ENCODE results near the gene OR2T33. TPM values are rescaled to one million over a fixed set of nuclear protein-coding genes. Genes with fewer than 3 reads are reported as not detected.
"Not testable (repeated sequence)": the region's sequence is repeated elsewhere in the genome, so short reads cannot be mapped to it uniquely, and the experiment has no call there.

Gene OR2T33, protein sequence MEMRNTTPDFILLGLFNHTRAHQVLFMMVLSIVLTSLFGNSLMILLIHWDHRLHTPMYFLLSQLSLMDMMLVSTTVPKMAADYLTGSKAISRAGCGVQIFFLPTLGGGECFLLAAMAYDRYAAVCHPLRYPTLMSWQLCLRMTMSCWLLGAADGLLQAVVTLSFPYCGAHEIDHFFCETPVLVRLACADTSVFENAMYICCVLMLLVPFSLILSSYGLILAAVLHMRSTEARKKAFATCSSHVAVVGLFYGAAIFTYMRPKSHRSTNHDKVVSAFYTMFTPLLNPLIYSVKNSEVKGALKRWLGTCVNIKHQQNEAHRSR
- total RNA-seq (not detected), polyA plus RNA-seq (not detected)

DNA sequence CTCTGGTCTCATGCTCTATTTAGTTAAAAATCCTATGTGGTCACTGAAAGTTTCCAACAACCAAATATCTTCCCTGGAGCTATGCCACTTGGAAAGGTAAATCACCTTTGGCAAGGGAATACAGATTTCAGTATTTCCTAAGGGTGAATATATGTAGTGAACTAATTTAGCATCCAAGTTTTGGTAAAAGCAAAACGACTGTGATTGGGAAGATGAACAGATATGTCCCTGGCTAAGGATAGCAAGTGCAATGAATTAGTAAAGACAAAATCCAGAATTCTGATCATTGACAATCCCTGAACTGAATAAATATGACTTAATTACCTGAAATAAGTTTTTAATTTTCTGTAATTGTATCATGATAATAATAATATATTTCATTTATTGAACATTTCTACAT lies at the start of gene OR2T33:
Gene OR2T33 (minus strand): TSS at position 101 of the 400 bp plus-strand sequence. CDS start 4,162 bp downstream, outside the sequence.
- Mint-ChIP-seq H3K27me3 (no peaks in the 10 kb centered on the region), H3K36me3 (no peaks in the 10 kb centered on the region), H3K4me3 (no peak within 1 kb of the TSS), H3K9me3 (peaks cover 0 to 3% (median 0%) of the 10 kb centered on the region in 8 donors), H3K4me1 (no peaks in the 10 kb centered on the region), H3K27ac (no peak within 1 kb of the TSS)
- Histone ChIP-seq H3K4me3 (ENCODE audit: low read length in 2 of 2) (no peak within 1 kb of the TSS), H3K9me3 (ENCODE audit: control insufficient read depth in 1 of 2, low read length in 2 of 2) (no peaks in the 10 kb centered on the region), H3K4me1 (ENCODE audit: insufficient read depth, low read length) (no peaks in the 10 kb centered on the region), H3K36me3 (ENCODE audit: insufficient read depth, low read length) (no peaks in the 10 kb centered on the region), H3K27me3 (ENCODE audit: insufficient read depth, low read length) (no peaks in the 10 kb centered on the region), H3K27ac (ENCODE audit: low read depth, low read length) (no peak within 1 kb of the TSS)
- DNase-seq, result no peak
- ChIA-PET POLR2A (ENCODE audit: partially characterized antibody) (no interaction called here), CTCF (ENCODE audit: partially characterized antibody) (no interaction called here)
- intact Hi-C loops (cut with micrococcal nuclease), result no loop called here

DNA sequence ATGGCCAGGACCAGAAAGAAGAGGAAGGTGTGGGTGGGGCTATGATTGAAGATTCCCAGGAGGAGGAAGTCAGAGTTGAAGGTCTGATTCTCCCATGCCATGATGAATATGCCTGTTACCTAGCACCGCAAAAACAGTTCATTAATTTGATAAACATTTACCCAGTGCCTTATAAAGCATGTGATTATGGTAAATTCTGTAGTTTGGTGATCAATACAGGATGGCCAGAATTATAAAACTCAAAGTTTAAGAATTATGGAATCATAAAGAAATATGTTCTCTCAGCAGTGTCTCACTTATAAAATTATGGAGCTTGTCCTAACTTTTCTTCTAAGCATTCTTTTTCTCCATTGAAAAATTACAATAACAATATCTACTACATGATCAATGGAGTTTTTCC lies 46.7 kb upstream of the OR2T33 start, which contains the start of gene OR2M7:
Gene OR2M7 (minus strand): TSS at position 101 of the 400 bp plus-strand sequence. CDS start 0 bp downstream, at position 101.
- no peak within 1 kb of the TSS for H3K27ac ChIP-seq (ENCODE audit: low read depth, low read length)
- intact Hi-C loops (cut with micrococcal nuclease), result no loop called here
- ChIA-PET CTCF (ENCODE audit: partially characterized antibody) (no interaction called here), POLR2A (ENCODE audit: partially characterized antibody) (no interaction called here)
- peaks cover 1 to 3% of the 10 kb centered on the region in 2 donors for H3K27me3 Mint-ChIP-seq
- H3K4me3 Mint-ChIP-seq, result no peak within 1 kb of the TSS
- no peaks in the 10 kb centered on the region for H3K4me1 Mint-ChIP-seq
- no peaks in the 10 kb centered on the region for H3K36me3 Mint-ChIP-seq
- no peak within 1 kb of the TSS for H3K4me3 ChIP-seq (ENCODE audit: low read length in 2 of 2)
- no peaks in the 10 kb centered on the region for H3K36me3 ChIP-seq (ENCODE audit: insufficient read depth, low read length)
- peaks cover 0 to 4% (median 0%) of the 10 kb centered on the region in 8 donors for H3K9me3 Mint-ChIP-seq
- no peaks in the 10 kb centered on the region for H3K9me3 ChIP-seq (ENCODE audit: control insufficient read depth in 1 of 2, low read length in 2 of 2)
- DNase-seq, result no peak
- no peaks in the 10 kb centered on the region for H3K27me3 ChIP-seq (ENCODE audit: insufficient read depth, low read length)
- no peaks in the 10 kb centered on the region for H3K4me1 ChIP-seq (ENCODE audit: insufficient read depth, low read length)
- peak within 1 kb of the TSS in 1 of 7 donors; percentile 41 for H3K27ac Mint-ChIP-seq

DNA sequence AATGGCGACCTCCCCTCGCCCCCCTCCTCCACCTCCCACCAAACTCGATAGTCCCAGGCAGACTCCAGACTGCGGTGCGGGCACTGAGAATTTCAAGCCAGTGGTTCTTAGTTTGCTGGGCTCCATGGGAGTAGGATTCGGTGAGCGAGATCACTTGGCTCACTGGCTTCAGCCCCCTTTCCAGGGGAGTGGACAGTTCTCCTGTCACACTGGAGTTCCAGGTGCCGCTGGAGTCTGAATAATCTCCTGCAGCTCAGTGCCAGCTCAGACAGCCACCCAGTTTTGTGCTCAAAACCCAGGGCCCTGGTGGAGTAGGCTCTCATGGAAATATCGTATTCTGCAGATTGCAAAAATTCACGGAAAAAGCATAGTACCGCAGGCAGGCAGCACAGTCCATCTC lies 39.0 kb upstream of the OR2T33 start:
- ChIA-PET POLR2A (ENCODE audit: partially characterized antibody) (no interaction called here), CTCF (ENCODE audit: partially characterized antibody) (no interaction called here)
- peaks cover 0 to 3% of the 10 kb centered on the region in 2 donors for H3K36me3 Mint-ChIP-seq
- Histone ChIP-seq H3K4me1 (ENCODE audit: insufficient read depth, low read length) (no peaks in the 10 kb centered on the region), H3K9me3 (ENCODE audit: control insufficient read depth in 1 of 2, low read length in 2 of 2) (no peaks in the 10 kb centered on the region), H3K4me3 (ENCODE audit: low read length in 2 of 2) (no peak overlapping the region), H3K27ac (ENCODE audit: low read depth, low read length) (no peak overlapping the region), H3K27me3 (ENCODE audit: insufficient read depth, low read length) (no peaks in the 10 kb centered on the region), H3K36me3 (ENCODE audit: insufficient read depth, low read length) (no peaks in the 10 kb centered on the region)
- H3K4me3 Mint-ChIP-seq, result no peak overlapping the region
- DNase-seq, result no peak
- H3K9me3 Mint-ChIP-seq, result peaks cover 8 to 32% (median 14%) of the 10 kb centered on the region in 8 donors
- H3K4me1 Mint-ChIP-seq, result no peaks in the 10 kb centered on the region
- no peak overlapping the region for H3K27ac Mint-ChIP-seq
- intact Hi-C loops (cut with micrococcal nuclease), result no loop called here
- H3K27me3 Mint-ChIP-seq, result peaks cover 4 to 11% of the 10 kb centered on the region in 2 donors

DNA sequence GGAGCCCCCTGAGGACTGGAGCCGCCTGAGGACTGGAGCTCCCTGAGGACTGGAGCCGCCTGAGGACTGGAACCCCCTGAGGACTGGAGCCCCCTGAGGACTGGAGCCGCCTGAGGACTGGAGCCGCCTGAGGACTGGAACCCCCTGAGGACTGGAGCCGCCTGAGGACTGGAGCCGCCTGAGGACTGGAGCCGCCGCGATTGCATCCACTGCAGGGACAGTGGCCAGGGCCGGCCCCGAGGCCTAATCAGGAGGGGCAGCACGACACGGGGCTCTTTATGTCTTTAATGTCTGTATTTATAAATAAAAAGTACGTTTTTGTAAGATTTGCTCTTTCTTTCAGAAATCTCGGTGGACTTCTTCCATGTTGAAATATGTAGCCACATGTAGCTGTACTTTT lies 29.0 kb upstream of the OR2T33 start:
- H3K27me3 ChIP-seq (ENCODE audit: insufficient read depth, low read length); H3K36me3 Mint-ChIP-seq; H3K9me3 ChIP-seq (ENCODE audit: control insufficient read depth in 1 of 2, low read length in 2 of 2); H3K4me1 ChIP-seq (ENCODE audit: insufficient read depth, low read length); intact Hi-C loops (cut with micrococcal nuclease); CTCF ChIA-PET (ENCODE audit: partially characterized antibody); H3K4me1 Mint-ChIP-seq; H3K27me3 Mint-ChIP-seq; H3K4me3 Mint-ChIP-seq; H3K4me3 ChIP-seq (ENCODE audit: low read length in 2 of 2); POLR2A ChIA-PET (ENCODE audit: partially characterized antibody); H3K36me3 ChIP-seq (ENCODE audit: insufficient read depth, low read length); H3K9me3 Mint-ChIP-seq; DNase-seq; H3K27ac Mint-ChIP-seq; H3K27ac ChIP-seq (ENCODE audit: low read depth, low read length): not testable (repeated sequence)

DNA sequence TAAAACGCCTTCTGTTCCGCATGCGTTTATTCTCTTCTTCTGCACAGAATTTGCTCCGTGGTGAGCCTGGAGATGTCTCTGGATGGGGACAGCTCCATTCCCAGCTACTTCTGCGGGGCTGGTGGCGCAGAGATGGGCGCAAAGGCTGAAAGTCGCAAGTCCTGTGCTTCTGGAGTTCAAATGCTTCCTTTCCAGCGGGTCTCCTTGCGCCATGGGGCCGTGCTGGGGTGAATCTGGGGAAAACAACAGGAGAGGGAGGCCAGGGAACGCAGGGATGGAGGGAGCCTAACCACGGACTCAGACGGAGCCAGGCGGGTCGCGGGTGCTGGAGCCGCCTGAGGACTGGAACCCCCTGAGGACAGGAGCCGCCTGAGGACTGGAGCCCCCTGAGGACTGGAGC lies 28.3 kb upstream of the OR2T33 start:
- Mint-ChIP-seq H3K27ac (no peak overlapping the region), H3K27me3 (peaks cover 0 to 2% of the 10 kb centered on the region in 2 donors), H3K4me1 (no peaks in the 10 kb centered on the region), H3K36me3 (no peaks in the 10 kb centered on the region), H3K4me3 (no peak overlapping the region), H3K9me3 (peaks cover 0 to 3% (median 0%) of the 10 kb centered on the region in 8 donors)
- no peaks in the 10 kb centered on the region for H3K9me3 ChIP-seq (ENCODE audit: control insufficient read depth in 1 of 2, low read length in 2 of 2)
- intact Hi-C loops (cut with micrococcal nuclease), result no loop called here
- H3K4me1 ChIP-seq (ENCODE audit: insufficient read depth, low read length), result no peaks in the 10 kb centered on the region
- no peak overlapping the region for H3K27ac ChIP-seq (ENCODE audit: low read depth, low read length)
- H3K36me3 ChIP-seq (ENCODE audit: insufficient read depth, low read length), result no peaks in the 10 kb centered on the region
- POLR2A ChIA-PET (ENCODE audit: partially characterized antibody), result no interaction called here
- H3K27me3 ChIP-seq (ENCODE audit: insufficient read depth, low read length), result no peaks in the 10 kb centered on the region
- H3K4me3 ChIP-seq (ENCODE audit: low read length in 2 of 2), result no peak overlapping the region
- no peak for DNase-seq
- CTCF ChIA-PET (ENCODE audit: partially characterized antibody), result no interaction called here

DNA sequence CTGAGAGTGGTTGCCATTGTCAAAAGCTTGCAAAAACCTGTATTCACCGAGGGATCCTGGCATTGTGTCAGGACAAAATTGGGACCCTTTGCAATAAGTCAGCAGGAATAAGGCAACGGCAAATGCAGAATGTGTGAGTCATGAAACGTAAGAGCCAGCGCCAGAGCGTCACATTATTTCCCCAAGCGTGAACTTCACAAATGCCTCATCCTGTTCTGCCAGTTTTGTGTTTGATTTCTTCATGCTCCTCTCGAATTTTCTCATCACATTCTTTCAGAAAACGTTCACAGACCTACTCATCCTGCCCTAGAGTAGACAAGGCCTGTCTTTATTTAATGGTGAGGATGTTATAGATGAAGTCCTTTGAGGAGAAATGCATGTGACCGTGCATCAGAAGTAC lies 27.9 kb upstream of the OR2T33 start:
- H3K27me3 ChIP-seq (ENCODE audit: insufficient read depth, low read length); DNase-seq; POLR2A ChIA-PET (ENCODE audit: partially characterized antibody); intact Hi-C loops (cut with micrococcal nuclease); H3K36me3 ChIP-seq (ENCODE audit: insufficient read depth, low read length); H3K4me1 Mint-ChIP-seq; H3K9me3 Mint-ChIP-seq; CTCF ChIA-PET (ENCODE audit: partially characterized antibody); H3K4me1 ChIP-seq (ENCODE audit: insufficient read depth, low read length); H3K27ac Mint-ChIP-seq; H3K9me3 ChIP-seq (ENCODE audit: control insufficient read depth in 1 of 2, low read length in 2 of 2); H3K27ac ChIP-seq (ENCODE audit: low read depth, low read length); H3K27me3 Mint-ChIP-seq; H3K4me3 ChIP-seq (ENCODE audit: low read length in 2 of 2); H3K4me3 Mint-ChIP-seq; H3K36me3 Mint-ChIP-seq: not testable (repeated sequence)

DNA sequence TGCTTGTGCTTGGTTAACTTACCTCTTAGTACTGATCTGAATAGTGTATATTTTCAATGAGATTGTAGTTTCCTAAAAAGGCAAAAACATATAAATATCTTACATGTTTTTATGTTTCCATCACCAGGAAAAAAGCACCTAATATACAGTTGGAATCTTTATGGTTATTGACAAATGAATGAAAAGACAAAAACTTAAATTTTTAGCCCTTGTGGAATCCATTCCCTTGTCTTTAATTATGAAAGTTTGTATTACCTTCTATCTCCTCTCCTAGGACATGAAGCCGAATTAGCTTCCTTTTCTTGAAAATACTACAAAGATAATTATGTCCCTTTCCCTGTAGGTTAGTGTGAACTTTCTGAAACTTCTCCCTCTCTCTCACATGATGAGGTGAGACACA lies 25.5 kb upstream of the OR2T33 start, which contains the start of gene OR2T12:
Gene OR2T12 (minus strand): TSS at position 101 of the 400 bp plus-strand sequence. CDS start 7,846 bp downstream, outside the sequence.
- Histone ChIP-seq H3K4me3 (ENCODE audit: low read length in 2 of 2) (no peak within 1 kb of the TSS), H3K9me3 (ENCODE audit: control insufficient read depth in 1 of 2, low read length in 2 of 2) (no peaks in the 10 kb centered on the region), H3K4me1 (ENCODE audit: insufficient read depth, low read length) (no peaks in the 10 kb centered on the region), H3K36me3 (ENCODE audit: insufficient read depth, low read length) (no peaks in the 10 kb centered on the region), H3K27me3 (ENCODE audit: insufficient read depth, low read length) (no peaks in the 10 kb centered on the region), H3K27ac (ENCODE audit: low read depth, low read length) (no peak within 1 kb of the TSS)
- no peaks in the 10 kb centered on the region for H3K36me3 Mint-ChIP-seq
- no peak within 1 kb of the TSS for H3K27ac Mint-ChIP-seq
- DNase-seq, result no peak
- intact Hi-C loops (cut with micrococcal nuclease), result no loop called here
- H3K4me1 Mint-ChIP-seq, result no peaks in the 10 kb centered on the region
- ChIA-PET CTCF (ENCODE audit: partially characterized antibody) (no interaction called here), POLR2A (ENCODE audit: partially characterized antibody) (no interaction called here)
- H3K27me3 Mint-ChIP-seq, result peaks cover 1 to 2% of the 10 kb centered on the region in 2 donors
- peaks cover 0 to 2% (median 0%) of the 10 kb centered on the region in 8 donors for H3K9me3 Mint-ChIP-seq
- no peak within 1 kb of the TSS for H3K4me3 Mint-ChIP-seq

All from CD4-positive, alpha-beta memory T cell (primary cell).